Activated naive CD4-positive, alpha-beta T cell treated with Interleukin-2 at 50 U/mL for 16 hours (primary cell): Measurements from ENCODE around the gene C22orf31.
"Not testable (repeated sequence)": the region's sequence is repeated elsewhere in the genome, so short reads cannot be mapped to it uniquely, and the experiment has no call there.

ENCODE experiments used
- DNase-seq: peaks from one replicate; pipeline ENCODE4 v3.0.0-alpha.2; 2020

Gene C22orf31

GRCh38 chr22:29061773-29062172 lies at the start of gene C22orf31:
Gene C22orf31, minus strand, starts transcription at chr22:29061831. Its CDS starts 39 bp downstream, at chr22:29061792.
- DNase-seq = no peak

GRCh38 chr22:29110946-29111345 lies 49.3 kb upstream of the C22orf31 start:
- no peak for DNase-seq

- DNase-seq = no peak
Observed at GRCh38 chr22:29109822-29110221, 48.2 kb upstream of the C22orf31 start.

GRCh38 chr22:29108137-29108536 lies 46.5 kb upstream of the C22orf31 start:
- DNase-seq = no peak

GRCh38 chr22:29106839-29107238 lies 45.2 kb upstream of the C22orf31 start:
- DNase-seq = no peak

GRCh38 chr22:29105468-29105867 lies 43.8 kb upstream of the C22orf31 start:
- no peak for DNase-seq

- no peak for DNase-seq
Observed at GRCh38 chr22:29103121-29103520, 41.5 kb upstream of the C22orf31 start.

GRCh38 chr22:29102300-29102699 lies 40.7 kb upstream of the C22orf31 start:
- DNase-seq = no peak

- DNase-seq = no peak
Observed at GRCh38 chr22:29098296-29098695, 36.7 kb upstream of the C22orf31 start.

GRCh38 chr22:29096736-29097669 lies 35.4 kb upstream of the C22orf31 start:
- DNase-seq = no peak

GRCh38 chr22:29095459-29095858 lies 33.8 kb upstream of the C22orf31 start:
- DNase-seq = no peak

GRCh38 chr22:29093501-29094300 lies 32.1 kb upstream of the C22orf31 start:
- no peak for DNase-seq

- no peak for DNase-seq
Observed at GRCh38 chr22:29093030-29093429, 31.4 kb upstream of the C22orf31 start.

- DNase-seq = no peak
Observed at GRCh38 chr22:29092243-29092642, 30.6 kb upstream of the C22orf31 start.

- DNase-seq = no peak
Observed at GRCh38 chr22:29090039-29090438, 28.4 kb upstream of the C22orf31 start.

GRCh38 chr22:29089507-29089906 lies 27.9 kb upstream of the C22orf31 start:
- DNase-seq = no peak

- no peak for DNase-seq
Observed at GRCh38 chr22:29088809-29089208, 27.2 kb upstream of the C22orf31 start.

GRCh38 chr22:29087012-29087411 lies 25.4 kb upstream of the C22orf31 start:
- DNase-seq = no peak

GRCh38 chr22:29083933-29084591 lies 22.4 kb upstream of the C22orf31 start:
- no peak for DNase-seq

GRCh38 chr22:29083576-29083932 lies 21.9 kb upstream of the C22orf31 start:
- not testable (repeated sequence) for DNase-seq

- DNase-seq = no peak
Observed at GRCh38 chr22:29082826-29083545, 21.4 kb upstream of the C22orf31 start.

GRCh38 chr22:29081517-29082236 lies 20.0 kb upstream of the C22orf31 start:
- DNase-seq = no peak
